Activated CD8-positive, alpha-beta T cell treated with anti-CD3 and anti-CD28 coated beads, Interleukin-2, amount 10 ng/mL, durations not matched to agents 7 days and 5 days (primary cell): ENCODE measurements around the gene CDH4. TPM values are rescaled to one million over a fixed set of nuclear protein-coding genes. Genes with fewer than 3 reads are reported as not detected.

ENCODE experiments used
- ATAC-seq: fragments of 150-1000 bp; cut with Tn5 transposase; one replicate; pipeline ENCODE4 v1.10.0; 2021; ENCODE audit warnings: moderate library complexity
- CTCF ChIA-PET: fragments of 350-600 bp; sonication (Branson Sonifier 250); formaldehyde crosslinking; loops from one replicate; lab custom pipeline; 2021; ENCODE audit warnings: antibody characterized with exemption; lab: Charles Lee
- POLR2A ChIA-PET: fragments of 350-600 bp; sonication (Branson Sonifier 250); formaldehyde crosslinking; loops from one replicate; lab custom pipeline; 2021; ENCODE audit warnings: antibody characterized with exemption; lab: Charles Lee
- DNase-seq: peaks from one replicate; pipeline ENCODE4 v3.0.0-alpha.2; 2020
- H3K27ac Mint-ChIP-seq: one replicate; pipeline ENCODE4 v1.8.0; 2021; ENCODE audit warnings: mild to moderate bottlenecking, mixed read lengths
- H3K27me3 Mint-ChIP-seq: one replicate; pipeline ENCODE4 v1.8.0; 2021; ENCODE audit warnings: low read depth, mixed read lengths
- H3K36me3 Mint-ChIP-seq: one replicate; pipeline ENCODE4 v1.8.0; 2021; ENCODE audit warnings: low read depth, mixed read lengths
- H3K4me1 Mint-ChIP-seq: one replicate; pipeline ENCODE4 v1.8.0; 2021; ENCODE audit warnings: low read depth, mixed read lengths
- H3K4me3 Mint-ChIP-seq: one replicate; pipeline ENCODE4 v1.8.0; 2021; ENCODE audit warnings: mild to moderate bottlenecking, mixed read lengths
- H3K9me3 Mint-ChIP-seq: one replicate; pipeline ENCODE4 v1.8.0; 2022; ENCODE audit warnings: mixed read lengths; ENCODE audit not compliant: insufficient read depth
- total RNA-seq, 2 experiments: library from RNA; stranded (reverse); gene quantifications; one replicate each; pipeline ENCODE4 v1.2.3, GENCODE V29; 2021

Gene CDH4
- total RNA-seq, 2 experiments from 2014 or later, result 0.05 to 0.13 TPM

GRCh38 chr20:61571916-61572711 is 320.1 kb downstream of the CDH4 start:
- no peaks in the 10 kb centered on the region for H3K9me3 Mint-ChIP-seq
- ChIA-PET POLR2A (no interaction called here), CTCF (no interaction called here)
- H3K27ac Mint-ChIP-seq, result no peak overlapping the region
- H3K4me1 Mint-ChIP-seq, result no peaks in the 10 kb centered on the region
- no peak overlapping the region for H3K4me3 Mint-ChIP-seq
- no peaks in the 10 kb centered on the region for H3K36me3 Mint-ChIP-seq
- ATAC-seq (no peak), DNase-seq (no peak)
- no peaks in the 10 kb centered on the region for H3K27me3 Mint-ChIP-seq

DNA sequence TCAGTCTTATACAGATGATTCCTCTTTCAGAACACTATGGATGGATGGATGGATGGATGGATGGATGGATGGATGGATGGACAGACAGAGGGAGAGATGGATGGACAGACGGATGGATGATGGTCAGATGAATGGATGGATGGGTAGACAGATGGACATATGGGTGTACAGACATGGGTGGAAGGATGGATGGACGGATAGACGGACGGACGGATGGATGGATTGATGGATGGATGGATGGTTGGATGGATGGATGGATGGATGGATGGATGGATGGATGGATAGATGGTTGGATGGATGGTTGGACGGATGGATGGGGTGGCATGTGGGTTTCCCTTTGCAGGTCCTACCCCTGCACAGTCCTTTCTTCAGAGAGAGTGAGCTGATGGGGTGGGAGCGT is 320.7 kb downstream of the CDH4 start:
- no peak for DNase-seq
- ATAC-seq, result no peak
- Mint-ChIP-seq H3K4me1 (no peaks in the 10 kb centered on the region), H3K36me3 (no peaks in the 10 kb centered on the region), H3K27ac (no peak overlapping the region), H3K27me3 (no peaks in the 10 kb centered on the region), H3K4me3 (no peak overlapping the region), H3K9me3 (no peaks in the 10 kb centered on the region)
- POLR2A ChIA-PET, result no interaction called here
- CTCF ChIA-PET, result no interaction called here

DNA sequence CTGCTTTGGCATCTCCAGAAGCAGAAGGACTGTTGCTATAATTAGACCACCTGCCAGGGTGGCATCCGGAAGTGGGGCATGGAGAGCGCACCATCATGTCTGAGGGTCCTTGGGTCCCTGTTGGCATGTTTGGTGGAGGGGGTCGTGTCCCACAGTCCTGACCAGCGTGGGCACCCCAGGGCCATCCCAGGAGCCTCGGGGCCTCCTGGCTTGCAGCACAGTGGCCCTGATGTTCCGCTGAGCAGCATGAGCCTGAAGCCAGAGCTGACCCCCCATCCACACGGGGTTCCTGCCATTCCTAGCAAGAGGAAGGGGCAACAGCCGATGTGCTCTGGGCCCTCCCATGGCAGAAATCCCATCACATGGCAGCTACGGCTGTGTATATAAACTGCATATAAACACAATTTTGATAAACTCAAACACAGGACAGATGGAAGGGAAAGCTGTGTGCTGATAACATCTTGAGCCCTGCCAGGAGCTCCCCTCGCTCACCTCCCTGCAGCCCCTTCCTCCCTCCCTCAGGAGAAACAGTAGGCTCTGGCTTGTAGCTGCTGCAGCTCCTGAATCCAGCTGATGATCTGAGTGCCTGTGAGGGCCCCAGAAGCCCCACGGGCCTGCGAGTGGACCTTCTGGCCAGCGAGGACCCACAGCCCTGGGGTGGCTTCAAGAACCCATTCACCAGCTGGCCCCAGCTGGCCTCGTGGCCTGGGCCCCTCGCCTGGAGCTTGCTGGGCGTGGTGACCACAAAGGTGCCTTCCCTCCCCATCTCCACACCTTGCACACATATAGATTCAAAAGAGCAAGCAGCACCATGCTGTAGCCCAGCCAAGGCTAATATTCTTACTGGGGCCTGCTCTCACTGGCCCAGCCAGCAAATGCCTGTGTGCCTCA is 321.6 kb downstream of the CDH4 start:
- H3K36me3 Mint-ChIP-seq, result no peaks in the 10 kb centered on the region
- H3K4me1 Mint-ChIP-seq, result no peaks in the 10 kb centered on the region
- DNase-seq, result no peak
- no peaks in the 10 kb centered on the region for H3K9me3 Mint-ChIP-seq
- H3K27me3 Mint-ChIP-seq, result no peaks in the 10 kb centered on the region
- ChIA-PET POLR2A (no interaction called here), CTCF (no interaction called here)
- H3K27ac Mint-ChIP-seq, result no peak overlapping the region
- H3K4me3 Mint-ChIP-seq, result no peak overlapping the region
- ATAC-seq, result no peak

DNA sequence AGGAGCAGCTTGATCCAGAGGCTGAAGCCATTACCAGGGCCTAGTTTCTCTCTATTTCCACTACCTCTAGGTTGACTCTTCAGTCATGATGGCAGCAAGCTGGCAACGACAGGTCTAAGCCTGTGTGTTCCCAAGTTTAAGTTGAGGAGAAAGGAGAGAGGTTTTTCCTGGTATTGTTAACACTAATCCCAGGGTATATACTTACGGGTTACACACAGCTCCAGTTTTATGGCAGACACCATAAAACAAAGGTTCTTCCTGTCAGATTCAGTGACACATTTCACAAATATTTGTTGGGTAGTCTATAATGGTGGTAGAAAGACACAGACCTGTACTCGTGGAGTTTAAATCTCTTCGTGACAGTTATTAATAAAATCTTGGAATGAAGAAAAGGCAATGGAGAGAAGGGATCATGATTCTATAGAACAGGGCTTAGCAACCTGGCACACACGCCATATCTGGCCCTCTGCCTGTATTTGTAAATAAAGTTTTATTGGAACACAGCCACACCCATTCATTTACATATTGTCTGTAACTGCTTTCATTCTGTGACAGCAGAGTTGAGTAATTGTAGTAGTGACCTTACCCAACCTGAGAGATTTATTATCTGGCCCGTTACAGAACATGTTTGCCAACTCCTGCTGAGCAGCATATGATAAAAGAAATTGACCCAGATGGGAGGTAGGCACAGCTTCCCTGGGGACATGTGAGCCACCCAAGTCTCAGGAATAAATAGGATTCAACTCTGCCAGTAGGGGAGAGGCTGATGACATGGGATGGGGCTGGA is 323.3 kb downstream of the CDH4 start:
- Mint-ChIP-seq H3K4me3 (no peak overlapping the region), H3K4me1 (no peaks in the 10 kb centered on the region), H3K36me3 (no peaks in the 10 kb centered on the region), H3K27ac (no peak overlapping the region), H3K9me3 (no peaks in the 10 kb centered on the region), H3K27me3 (no peaks in the 10 kb centered on the region)
- CTCF ChIA-PET, result no interaction called here
- POLR2A ChIA-PET, result interaction anchor here (0.6 kb wide), 1 partner anchor 106 kb away, joined by 3 read pairs; no protein-coding TSS in a partner anchor
- ATAC-seq (no peak), DNase-seq (no peak)

DNA sequence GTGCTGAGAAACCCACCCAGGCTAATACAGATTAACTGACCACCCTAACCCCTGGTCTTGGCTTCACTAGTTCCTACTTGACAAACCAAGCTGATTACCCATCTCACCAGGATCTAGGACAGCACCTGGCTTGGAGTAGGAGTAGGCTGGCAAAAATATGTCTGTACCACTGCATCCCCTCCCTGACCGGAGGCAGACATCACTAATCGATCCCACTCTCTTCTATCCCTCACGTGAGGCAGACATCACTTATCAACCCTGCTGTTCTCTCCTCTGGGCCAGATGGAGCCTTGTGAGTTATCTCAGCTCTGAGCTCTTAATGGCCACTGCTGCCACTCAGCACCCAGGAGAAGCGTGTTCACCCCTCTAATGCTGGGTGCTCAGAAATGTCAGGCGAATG is 324.3 kb downstream of the CDH4 start:
- CTCF ChIA-PET, result no interaction called here
- Mint-ChIP-seq H3K36me3 (no peaks in the 10 kb centered on the region), H3K27ac (no peak overlapping the region), H3K9me3 (no peaks in the 10 kb centered on the region), H3K4me3 (no peak overlapping the region), H3K27me3 (no peaks in the 10 kb centered on the region), H3K4me1 (no peaks in the 10 kb centered on the region)
- POLR2A ChIA-PET, result interaction anchor here (0.6 kb wide), 1 partner anchor 105 kb away, joined by 3 read pairs; no protein-coding TSS in a partner anchor
- DNase-seq (no peak), ATAC-seq (no peak)

GRCh38 chr20:61577065-61577464 is 325.0 kb downstream of the CDH4 start:
- no peaks in the 10 kb centered on the region for H3K4me1 Mint-ChIP-seq
- CTCF ChIA-PET, result no interaction called here
- no peaks in the 10 kb centered on the region for H3K36me3 Mint-ChIP-seq
- DNase-seq, result no peak
- no peak for ATAC-seq
- POLR2A ChIA-PET, result no interaction called here
- no peaks in the 10 kb centered on the region for H3K9me3 Mint-ChIP-seq
- no peaks in the 10 kb centered on the region for H3K27me3 Mint-ChIP-seq
- H3K27ac Mint-ChIP-seq, result no peak overlapping the region
- no peak overlapping the region for H3K4me3 Mint-ChIP-seq

- no peak overlapping the region for H3K27ac Mint-ChIP-seq
- POLR2A ChIA-PET, result no interaction called here
- no peaks in the 10 kb centered on the region for H3K4me1 Mint-ChIP-seq
- no peaks in the 10 kb centered on the region for H3K36me3 Mint-ChIP-seq
- DNase-seq (no peak), ATAC-seq (no peak)
- no peaks in the 10 kb centered on the region for H3K27me3 Mint-ChIP-seq
- no peaks in the 10 kb centered on the region for H3K9me3 Mint-ChIP-seq
- no peak overlapping the region for H3K4me3 Mint-ChIP-seq
- CTCF ChIA-PET, result no interaction called here
Measured at GRCh38 chr20:61579908-61580307, 327.8 kb downstream of the CDH4 start.

- ATAC-seq, result no peak
- Mint-ChIP-seq H3K4me3 (no peak overlapping the region), H3K36me3 (no peaks in the 10 kb centered on the region), H3K27ac (no peak overlapping the region), H3K9me3 (no peaks in the 10 kb centered on the region), H3K4me1 (no peaks in the 10 kb centered on the region), H3K27me3 (no peaks in the 10 kb centered on the region)
- ChIA-PET POLR2A (no interaction called here), CTCF (no interaction called here)
- no peak for DNase-seq
Measured at GRCh38 chr20:61580958-61581824, 329.1 kb downstream of the CDH4 start.

- ChIA-PET CTCF (no interaction called here), POLR2A (no interaction called here)
- no peak overlapping the region for H3K27ac Mint-ChIP-seq
- H3K27me3 Mint-ChIP-seq, result no peaks in the 10 kb centered on the region
- no peak overlapping the region for H3K4me3 Mint-ChIP-seq
- no peaks in the 10 kb centered on the region for H3K36me3 Mint-ChIP-seq
- no peak for DNase-seq
- no peaks in the 10 kb centered on the region for H3K4me1 Mint-ChIP-seq
- ATAC-seq, result no peak
- H3K9me3 Mint-ChIP-seq, result no peaks in the 10 kb centered on the region
Measured at GRCh38 chr20:61581825-61582188, 329.7 kb downstream of the CDH4 start.

DNA sequence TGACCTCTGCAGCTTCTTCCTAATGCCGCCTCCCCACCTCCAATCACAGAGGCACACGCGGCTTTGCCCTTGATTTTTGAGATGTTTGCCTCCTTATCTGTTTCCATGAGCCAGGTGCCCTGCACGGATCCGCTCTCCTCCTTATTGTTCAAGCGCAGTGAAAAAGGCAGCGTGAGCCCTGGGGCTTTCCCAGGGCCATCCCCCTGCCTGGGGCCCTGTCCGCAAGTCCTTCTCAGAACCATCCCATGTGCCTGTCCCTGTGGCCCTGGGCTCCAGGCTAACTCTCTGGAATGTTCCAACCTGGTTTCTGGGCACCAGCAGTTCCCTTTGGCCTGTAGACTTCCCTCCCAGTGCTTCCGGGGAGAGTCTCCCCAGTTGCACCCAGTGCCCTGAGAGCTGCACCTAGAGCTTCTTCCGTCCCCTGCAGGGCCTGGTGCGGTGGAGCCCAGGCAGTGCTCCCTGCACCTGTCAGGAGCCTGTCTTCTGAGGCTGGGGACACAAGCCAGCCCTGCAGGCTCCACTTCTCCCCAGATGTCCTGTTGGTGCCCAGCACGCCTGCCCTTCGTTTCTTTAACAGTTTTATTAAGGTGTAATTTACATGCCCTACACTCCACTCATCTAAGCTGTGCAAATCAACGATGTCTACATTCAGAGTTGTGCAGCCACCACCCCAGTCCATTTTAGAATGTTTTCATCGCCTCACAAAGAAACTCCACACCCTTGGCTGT is 330.3 kb downstream of the CDH4 start:
- DNase-seq, result no peak
- Mint-ChIP-seq H3K27ac (no peak overlapping the region), H3K36me3 (no peaks in the 10 kb centered on the region), H3K27me3 (no peaks in the 10 kb centered on the region), H3K4me1 (no peaks in the 10 kb centered on the region), H3K9me3 (no peaks in the 10 kb centered on the region), H3K4me3 (no peak overlapping the region)
- ATAC-seq, result no peak
- ChIA-PET POLR2A (no interaction called here), CTCF (no interaction called here)

DNA sequence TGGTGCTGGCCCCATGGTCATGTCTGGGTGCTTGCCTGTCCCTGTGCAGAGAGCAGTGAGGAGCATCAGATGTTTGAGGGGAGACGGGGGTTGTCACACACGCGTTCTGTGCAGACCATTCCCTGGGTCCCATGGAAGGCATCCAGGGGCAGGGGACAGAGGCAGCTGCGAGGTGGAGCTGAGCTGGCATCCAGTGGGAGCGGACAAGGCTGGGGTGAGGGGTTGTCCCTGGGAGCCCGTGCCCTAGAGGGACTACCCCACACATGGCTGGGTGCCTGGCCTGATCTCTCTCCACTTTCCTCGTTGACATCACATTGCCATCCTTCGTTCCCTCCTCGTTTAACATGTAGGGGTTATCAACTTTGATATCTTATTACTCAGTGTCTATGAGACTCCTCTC is 331.3 kb downstream of the CDH4 start:
- POLR2A ChIA-PET, result no interaction called here
- Mint-ChIP-seq H3K9me3 (no peaks in the 10 kb centered on the region), H3K4me1 (no peaks in the 10 kb centered on the region), H3K36me3 (no peaks in the 10 kb centered on the region), H3K4me3 (no peak overlapping the region), H3K27me3 (no peaks in the 10 kb centered on the region), H3K27ac (no peak overlapping the region)
- DNase-seq (no peak), ATAC-seq (no peak)
- CTCF ChIA-PET, result no interaction called here
